GM19468 (cell line): ENCODE data around the gene SV2C.
"Not testable (repeated sequence)": the region's sequence is repeated elsewhere in the genome, so short reads cannot be mapped to it uniquely, and the experiment has no call there.

Experiments
- ATAC-seq: cut with Tn5 transposase; IDR thresholded peaks from one replicate; pipeline ENCODE4 v1.9.1; 2021; ENCODE audit warnings: mild to moderate bottlenecking, moderate library complexity, moderate number of reproducible peaks; ENCODE audit not compliant: unreplicated experiment; ENCODE audit errors: extremely low read depth

The SV2C gene

DNA sequence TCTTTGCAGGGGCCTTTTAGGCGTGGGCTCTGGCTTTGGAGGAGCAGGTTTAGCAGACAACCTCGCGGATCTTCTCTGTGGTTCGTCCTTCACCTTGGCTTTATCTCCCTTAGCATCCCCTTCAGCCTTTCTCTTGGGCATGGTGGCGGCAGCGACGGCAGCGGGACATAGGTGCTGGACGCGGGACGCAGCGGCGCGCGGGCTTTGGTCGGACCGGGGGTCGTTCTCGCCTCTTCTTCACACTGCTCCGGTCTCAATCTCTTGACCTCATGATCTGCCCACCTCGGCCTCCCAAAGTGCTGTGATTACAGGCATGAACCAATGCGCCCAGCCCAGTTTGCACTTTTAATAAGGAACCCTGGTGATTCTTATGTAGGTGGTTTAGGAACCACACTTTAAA is 159.0 kb downstream of the SV2C start:
- not testable (repeated sequence) for ATAC-seq

DNA sequence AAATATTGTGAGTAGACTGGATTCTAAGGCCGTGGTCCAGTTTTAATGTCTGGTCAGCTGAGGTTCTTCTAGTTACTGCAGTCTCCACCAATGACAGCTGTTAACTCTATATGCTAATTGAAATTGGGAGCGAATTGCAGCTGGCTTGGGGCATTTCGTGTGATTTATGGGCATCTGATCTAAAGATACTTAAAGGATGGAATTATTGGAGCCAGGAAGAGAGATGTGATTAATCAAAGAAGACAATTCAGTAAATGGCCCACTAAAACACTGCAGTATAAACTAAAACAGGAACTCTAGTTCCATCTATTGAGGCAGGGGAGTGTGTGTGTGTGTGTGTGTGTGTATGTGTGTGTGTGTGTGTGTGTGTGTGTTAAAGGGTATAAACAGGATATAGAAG is 162.4 kb downstream of the SV2C start:
- ATAC-seq, result no peak

DNA sequence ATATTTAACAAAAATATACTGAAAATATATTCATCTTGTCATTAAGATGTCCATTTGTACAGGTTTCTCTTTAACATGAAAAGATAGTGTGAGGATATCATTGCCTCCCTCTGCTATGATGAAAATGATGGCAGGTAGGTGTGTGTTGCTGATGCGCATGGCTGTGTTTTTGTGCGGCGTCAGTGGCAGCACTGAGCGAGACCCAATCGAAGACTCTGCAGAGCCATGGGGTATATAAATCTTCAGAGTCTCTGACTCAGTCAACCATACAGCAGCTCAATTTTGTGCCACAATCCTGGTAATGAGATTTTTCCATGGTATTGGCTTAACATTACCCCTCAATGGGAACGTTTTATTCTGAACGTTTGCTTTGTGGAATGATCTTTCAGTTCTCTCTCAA is 166.4 kb downstream of the SV2C start:
- ATAC-seq, result no peak

DNA sequence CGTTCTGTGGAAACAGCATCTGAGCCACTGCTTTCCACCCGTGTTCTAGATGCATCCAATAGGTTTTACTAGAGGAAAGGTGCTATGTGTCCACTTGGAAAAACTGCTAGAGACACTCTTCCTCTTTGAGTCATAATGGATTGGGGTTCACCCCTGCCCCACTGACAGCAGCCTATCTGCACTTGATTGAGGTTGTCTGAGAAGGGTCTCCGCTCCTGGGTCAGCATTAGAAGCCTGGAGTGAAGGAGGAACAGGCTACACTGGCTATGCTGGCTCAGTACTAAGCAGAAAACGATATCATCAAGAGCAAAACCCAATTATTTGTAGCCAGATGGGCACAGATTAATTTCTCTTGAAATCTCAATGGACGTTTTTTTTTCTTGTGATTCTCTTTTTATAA is 167.3 kb downstream of the SV2C start:
- ATAC-seq, result no peak

DNA sequence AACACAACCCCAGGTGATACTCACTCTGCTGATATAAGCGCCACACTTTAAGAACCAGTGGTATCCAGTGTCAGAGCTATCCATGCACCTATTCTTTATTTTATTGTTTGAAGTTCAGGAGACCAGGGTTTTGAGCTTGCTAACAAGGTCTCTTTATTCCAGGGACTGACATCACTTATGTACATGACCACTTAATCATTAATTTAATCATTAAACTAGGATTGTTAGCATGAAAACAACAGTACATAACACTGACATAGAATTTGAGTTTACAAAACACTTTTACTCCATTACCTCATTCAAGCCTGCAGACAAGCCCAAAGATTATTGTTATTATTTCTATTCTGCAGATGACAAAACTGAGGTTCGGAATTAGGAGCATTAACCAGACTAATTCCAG is 168.5 kb downstream of the SV2C start:
- ATAC-seq, result no peak

DNA sequence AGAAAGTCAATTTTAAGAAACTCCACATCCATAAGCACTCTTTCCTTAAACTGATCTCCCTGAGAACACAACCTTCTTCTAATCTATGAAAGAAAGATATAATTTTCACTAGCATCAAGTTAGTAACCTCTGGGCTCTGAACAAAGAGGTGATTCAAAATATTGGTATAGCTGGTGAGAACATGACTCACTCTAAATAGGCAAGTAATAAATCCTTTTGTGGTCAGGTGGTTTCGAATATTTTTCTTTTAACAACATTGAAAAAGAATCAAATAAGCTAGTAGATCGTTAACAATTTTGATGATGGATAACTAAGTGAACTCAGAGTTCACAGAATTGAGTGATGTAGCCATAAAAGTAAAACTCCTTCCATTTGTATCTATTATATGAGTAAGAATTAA is 169.3 kb downstream of the SV2C start:
- ATAC-seq, result no peak

DNA sequence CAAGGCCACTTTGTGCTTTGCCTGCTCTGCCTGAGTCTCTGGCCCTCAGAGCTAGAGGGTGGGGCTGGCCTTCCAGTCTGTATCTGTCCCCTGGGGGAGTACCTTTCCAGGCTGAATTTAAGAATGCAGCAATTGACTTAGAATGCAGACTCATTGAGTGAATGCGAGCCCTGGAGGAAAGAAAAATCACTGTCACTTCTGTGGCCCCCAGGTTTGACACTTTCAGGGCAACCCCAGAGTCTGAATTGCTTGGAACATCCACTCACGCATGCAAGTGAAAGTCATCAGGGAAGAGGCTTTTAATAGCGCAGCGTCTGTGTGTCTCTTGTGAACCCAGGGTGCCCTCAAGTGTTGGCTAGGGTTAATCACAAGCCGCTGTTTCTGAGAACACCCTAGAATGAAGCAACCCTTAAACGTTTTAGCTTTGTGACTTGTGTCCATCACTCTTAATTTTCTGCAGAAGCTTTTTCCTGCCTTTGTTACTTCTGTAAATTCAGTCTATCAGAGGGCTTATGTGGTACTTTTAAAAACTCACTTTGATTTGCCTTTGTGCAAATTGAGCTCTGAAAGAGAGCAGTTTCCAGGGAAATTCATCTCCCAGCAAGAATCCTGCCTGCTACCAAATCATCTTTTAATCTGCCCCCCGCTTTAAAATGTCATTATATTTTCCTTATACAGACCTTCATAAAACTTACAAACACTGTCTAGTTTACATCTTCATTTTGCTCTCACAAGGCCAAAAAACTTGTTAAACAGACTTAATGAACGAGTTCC is 173.1 kb downstream of the SV2C start:
- ATAC-seq, result peak; percentile 43

DNA sequence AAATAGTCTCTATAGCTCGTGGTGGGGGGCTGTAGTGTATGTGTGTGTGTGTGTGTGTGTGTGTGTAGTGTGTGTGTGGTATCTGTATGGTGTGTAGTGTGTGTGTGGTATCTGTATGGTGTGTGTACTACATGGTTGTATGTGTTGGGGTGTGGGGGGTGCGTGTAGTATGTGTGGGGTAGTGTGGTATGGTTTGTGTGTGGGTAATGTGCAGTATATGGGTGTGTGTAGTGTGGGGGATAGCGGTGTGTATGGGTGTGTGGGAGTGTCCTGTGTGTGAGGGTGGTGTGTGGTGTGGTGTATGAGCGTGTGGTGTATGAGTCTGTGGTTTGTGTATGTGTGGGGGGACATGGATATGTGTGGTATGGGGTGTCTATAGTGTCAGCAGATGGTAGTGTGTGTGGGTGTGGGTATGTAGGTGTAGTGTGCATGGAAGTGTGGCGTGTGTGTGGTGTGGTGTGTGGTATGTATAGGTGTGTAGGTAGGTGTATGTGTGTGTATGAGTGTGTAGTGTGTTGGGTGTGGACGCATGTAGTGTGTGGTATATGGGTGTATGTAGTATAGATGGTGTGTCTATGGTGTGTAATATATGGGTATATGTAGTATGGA is 174.1 kb downstream of the SV2C start:
- ATAC-seq, result no peak

DNA sequence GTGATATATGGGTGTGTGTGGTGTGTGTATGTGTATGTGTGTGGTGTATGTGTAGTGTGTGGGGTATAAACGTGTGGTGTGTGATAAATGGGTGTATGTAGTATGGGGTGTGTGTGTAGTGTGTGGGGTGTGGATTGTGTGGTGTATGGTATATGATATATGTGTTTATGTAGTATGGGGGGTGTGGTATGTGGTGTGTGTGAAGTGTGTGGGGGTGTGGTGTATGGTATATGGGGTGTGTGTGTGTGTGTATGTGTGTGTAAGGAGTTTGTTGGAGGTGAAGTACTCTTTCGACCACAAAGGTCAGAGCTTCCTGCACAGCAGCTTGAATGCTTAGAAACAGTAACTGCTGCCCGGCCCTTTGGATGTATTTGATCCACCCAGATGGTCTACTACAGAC is 174.7 kb downstream of the SV2C start:
- ATAC-seq, result no peak

DNA sequence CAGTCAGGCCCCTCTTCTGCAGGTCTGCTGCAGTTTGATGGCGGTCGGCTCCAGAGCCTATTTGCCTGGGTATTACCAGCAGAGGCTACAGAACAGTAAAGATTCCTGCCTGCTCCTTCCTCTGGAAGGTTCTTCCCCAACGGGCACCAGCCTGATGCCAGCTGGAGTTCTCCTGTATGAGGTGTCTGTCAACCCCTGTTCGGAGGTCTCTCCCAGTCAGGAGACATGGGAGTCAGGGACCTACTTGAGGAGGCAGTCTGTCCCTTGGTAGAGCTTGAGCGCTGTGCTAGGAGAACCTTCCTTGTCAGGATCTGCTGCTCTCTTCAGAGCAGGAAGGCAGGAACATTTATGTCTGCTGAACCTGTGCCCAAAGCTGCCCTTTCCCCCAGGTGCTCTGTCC is 181.5 kb downstream of the SV2C start:
- no peak for ATAC-seq

DNA sequence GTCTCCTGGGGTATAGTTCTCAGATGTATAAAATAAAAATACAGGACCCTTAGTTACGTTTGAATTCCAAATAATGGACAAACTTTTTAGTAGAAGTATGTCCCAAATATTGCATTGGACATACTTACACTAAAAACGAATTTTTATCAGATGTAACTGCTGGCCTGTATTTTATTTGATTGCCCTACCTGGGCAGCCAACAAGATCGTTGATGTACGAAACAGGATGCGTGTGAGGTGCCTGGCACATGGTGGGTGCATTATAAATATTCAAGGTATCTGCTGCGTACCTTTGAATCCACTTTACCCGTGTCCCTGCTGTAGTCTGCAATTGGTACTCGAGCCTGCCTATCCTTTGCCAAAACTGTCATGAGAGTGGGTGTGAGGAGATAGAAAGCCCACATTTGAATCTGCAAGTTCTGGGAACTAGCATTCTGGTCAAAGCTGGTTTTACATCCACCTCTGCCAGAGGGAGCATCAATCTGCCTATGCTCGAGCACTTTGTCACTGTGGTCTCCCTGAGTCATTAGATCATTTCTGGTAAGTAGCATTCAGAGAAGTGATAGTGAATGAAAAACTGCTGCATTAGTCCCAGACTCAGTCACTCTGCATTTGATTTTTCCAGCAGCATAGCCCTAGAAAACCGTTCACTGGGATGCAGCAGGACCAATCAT is 186.2 kb downstream of the SV2C start:
- no peak for ATAC-seq

DNA sequence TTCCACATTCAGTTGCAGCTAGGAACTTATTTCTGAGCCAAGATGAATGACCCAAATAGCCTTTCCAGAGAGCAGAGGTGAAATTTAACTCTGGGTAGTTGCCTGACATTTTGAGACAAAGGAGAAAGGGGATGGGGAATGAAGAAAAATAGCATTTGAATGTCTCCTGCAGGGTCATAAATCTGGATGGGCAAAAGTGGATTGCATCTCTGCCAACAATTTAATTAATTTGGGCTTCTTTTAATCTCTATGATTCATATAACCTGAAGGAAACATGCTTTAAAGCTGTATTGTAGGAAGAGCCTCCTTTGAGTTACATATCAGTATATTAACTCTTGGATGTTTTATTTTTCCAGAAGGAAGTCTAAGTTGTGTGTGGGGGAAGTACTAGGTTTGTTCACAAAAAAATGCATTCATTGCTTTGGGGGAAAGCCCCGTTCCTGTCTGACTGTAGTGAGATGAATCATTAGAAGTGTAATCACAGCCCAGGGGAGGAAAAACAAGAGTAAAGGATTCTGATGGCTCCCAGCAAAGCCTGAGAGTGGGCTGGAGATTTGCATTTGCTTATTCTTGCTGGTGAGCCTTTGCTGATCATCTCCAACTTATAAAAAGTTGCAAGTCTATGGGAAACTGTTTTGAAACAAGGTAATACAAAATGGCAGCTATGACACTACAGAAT is 186.9 kb downstream of the SV2C start:
- ATAC-seq, result no peak

DNA sequence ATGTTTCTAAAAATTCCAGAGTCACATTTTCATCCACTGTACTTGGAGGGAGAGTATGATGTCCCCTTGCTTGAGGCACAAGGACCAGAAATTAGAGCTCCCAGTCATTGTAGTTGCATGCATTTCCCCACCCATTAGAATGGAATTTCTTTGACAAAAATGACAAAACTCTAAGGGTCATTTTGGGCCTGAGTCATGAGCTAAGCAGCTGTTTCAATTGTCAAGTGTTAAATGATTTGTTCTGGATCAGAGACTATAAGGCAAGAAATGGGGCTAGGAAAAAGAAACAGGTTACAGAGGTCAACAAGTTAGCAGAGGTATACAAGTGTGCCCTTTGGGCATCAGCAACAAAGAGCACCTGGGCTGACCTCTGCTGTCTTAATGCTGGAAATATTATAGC is 188.7 kb downstream of the SV2C start:
- no peak for ATAC-seq

DNA sequence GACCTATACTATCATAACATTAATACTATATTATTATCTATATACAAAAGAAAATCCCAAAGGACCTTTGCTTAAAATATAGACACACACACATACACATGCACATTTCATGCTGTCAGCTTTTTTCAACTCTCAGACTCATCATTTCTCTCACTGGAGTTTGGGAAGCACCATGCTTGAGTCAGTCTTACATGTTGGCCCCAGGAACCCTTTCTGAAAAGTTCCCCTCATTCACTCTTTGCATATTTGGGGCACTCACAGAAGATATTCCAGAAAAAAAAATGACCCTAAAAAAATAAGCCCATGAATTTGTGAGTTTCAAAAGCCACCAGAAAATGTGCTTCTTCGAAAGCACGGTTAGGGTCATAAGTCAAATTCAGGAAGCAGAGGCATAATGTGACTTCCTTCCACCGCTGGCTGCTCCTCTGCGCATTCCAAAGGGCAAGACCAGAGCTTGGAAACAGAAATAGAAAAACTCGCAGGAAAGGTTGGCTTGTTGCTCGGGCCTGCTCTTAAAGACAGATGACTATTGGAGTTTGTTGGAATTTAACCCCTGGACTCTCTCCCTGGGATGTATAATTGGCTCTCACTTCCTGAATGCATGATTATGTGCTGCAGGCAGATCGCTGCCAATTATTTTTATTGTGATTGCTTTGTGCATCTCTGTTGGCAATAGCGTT is 190.2 kb downstream of the SV2C start:
- no peak for ATAC-seq

DNA sequence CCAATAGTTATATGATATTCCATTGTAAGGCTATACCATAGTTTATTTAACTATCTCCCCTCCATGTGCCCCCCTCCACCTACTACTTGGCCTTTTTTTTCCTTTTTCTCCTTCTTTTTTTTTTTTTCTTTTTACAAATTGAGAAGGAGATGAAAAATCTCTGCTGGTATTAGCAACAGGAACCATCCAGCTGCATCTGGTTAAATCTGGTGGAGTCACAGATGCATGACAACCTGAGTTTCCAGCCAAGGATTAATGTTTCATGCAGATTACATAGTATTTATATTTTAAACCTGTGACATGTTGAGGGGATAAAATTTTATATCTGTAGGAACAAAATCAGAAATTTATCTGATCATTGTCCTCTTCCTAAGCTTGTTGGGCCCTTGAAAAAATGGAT is 191.4 kb downstream of the SV2C start:
- no peak for ATAC-seq

DNA sequence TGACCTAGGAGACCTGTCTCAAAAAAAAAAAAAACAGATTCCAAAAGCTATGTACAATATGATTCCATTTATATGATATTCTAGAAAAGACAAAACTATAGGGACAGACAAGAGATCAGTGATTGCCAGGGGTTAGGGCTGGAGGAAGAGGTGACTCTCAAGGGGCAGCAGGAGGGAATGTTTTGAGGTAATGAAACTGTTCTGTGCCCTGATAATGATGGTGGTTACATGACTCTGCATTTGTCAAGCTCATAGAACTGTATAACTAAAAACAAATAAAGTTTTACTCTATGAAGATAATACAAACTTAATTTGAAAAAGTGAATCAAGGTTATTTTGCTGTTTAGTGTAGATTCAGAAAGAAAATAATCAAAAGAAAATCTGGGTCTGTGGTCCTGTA is 194.6 kb downstream of the SV2C start:
- no peak for ATAC-seq

DNA sequence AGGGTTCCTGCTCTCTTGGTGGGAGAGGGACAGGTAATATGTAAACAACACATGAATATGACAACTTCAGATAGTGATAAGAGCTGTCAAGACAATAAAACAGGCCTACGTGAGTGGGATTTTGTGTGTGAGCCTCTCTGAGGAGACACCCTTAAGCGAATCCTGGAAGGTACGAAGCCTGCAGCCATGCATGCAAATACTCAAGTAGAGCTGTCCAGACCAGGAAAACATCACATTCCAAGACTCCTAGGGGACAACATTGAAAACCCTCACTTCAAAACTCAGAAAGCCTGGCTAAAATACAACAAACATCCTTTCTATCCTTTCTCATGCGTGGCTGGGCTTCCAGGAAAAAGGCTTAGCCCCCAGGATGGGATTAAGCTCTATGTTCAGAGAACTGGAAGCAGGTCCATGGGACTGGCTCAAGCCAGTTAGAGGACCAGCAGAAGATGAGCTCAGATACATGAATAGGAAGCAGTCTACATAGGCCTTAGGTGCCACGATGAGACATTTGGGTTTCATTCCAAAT is 195.1 kb downstream of the SV2C start:
- ATAC-seq, result no peak

DNA sequence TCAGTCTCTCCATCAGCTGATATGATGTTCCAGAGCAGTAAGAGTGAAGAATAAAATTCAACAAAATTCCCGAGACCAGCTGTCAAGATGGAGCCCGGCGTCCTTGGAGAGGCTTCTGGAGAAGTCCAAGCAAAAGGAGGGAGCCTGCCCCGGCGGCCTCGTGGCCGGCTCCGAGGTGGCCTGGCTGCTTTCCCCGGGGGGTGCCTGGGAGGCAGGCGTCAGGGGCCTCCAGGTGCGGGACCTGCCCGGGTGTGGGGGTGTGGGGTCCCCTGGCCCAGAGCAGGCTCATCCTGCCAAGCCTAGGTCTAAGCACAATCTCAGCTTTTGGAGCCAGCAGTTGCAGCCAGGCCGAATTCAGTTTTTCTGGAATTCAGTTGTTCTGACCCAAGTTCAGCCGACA is 197.3 kb downstream of the SV2C start:
- no peak for ATAC-seq

DNA sequence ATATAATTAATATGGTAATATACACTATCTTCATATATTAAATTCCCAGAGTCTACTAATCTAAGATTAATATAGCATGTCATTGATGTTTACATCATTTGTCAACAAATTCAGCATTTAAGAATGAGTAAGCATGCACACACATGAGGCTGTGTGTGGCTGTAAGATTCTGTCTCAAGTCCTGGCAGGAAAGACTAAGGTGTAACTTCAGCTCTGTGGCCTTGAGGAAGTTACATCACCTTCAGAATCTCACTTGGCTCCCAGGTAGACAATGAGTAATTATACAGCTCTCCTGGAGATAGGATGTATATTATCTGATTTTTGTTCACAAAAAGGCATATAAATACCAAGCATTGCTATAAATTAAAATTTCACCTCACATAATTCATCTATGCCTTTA is 200.5 kb downstream of the SV2C start:
- ATAC-seq, result no peak

DNA sequence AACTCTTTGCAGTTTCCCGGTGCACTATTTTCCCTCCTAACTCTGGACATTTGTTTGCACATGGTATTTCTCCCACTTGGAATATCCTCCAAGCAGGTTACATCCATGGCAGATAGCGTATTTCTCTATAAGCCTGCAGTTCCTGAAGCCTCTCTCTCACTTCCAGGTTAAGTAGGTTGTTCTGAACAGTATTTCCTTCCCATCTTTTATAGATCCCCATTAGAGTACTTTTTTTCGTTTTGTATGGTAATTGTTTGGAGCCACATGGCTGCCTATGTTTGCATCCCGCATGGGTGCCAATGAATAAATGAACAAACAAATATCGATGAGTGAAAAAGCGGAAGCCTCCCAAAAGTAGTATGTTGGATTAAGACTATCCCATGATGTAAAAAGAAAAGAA is 206.5 kb downstream of the SV2C start:
- ATAC-seq, result no peak
